ENCODE data around the gene TMEM120A. TPM values are rescaled to one million over a fixed set of nuclear protein-coding genes. Genes with fewer than 3 reads are reported as not detected.

The TMEM120A gene
- total RNA-seq, 6 experiments from 2014 or later, result 35.5 to 47.3 (median 37.2) TPM

GRCh38 chr7:75981453-75982305, 12.7 kb downstream of the TMEM120A start:
- Mint-ChIP-seq H3K36me3 (ENCODE audit: low read depth) (peaks cover 4% of the 10 kb centered on the region; the same call in 1 of the 2 replicates), H3K4me3 (no peak overlapping the region), H3K9me3 (no peaks in the 10 kb centered on the region), H3K4me1 (ENCODE audit: low read depth) (no peaks in the 10 kb centered on the region), H3K27ac (no peak overlapping the region), H3K27me3 (ENCODE audit: insufficient read depth) (peaks cover 13% of the 10 kb centered on the region)
- no peak for DNase-seq
- TF ChIP-seq, protein P1, sequence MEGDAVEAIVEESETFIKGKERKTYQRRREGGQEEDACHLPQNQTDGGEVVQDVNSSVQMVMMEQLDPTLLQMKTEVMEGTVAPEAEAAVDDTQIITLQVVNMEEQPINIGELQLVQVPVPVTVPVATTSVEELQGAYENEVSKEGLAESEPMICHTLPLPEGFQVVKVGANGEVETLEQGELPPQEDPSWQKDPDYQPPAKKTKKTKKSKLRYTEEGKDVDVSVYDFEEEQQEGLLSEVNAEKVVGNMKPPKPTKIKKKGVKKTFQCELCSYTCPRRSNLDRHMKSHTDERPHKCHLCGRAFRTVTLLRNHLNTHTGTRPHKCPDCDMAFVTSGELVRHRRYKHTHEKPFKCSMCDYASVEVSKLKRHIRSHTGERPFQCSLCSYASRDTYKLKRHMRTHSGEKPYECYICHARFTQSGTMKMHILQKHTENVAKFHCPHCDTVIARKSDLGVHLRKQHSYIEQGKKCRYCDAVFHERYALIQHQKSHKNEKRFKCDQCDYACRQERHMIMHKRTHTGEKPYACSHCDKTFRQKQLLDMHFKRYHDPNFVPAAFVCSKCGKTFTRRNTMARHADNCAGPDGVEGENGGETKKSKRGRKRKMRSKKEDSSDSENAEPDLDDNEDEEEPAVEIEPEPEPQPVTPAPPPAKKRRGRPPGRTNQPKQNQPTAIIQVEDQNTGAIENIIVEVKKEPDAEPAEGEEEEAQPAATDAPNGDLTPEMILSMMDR (IDR thresholded peaks at IDR 0.05), result no peak

GRCh38 chr7:75981203-75981452, 13.3 kb downstream of the TMEM120A start:
- DNase-seq, result no peak
- H3K4me3 Mint-ChIP-seq, result no peak overlapping the region
- no peak overlapping the region for H3K27ac Mint-ChIP-seq
- H3K27me3 Mint-ChIP-seq (ENCODE audit: insufficient read depth), result peaks cover 13% of the 10 kb centered on the region
- TF ChIP-seq, protein P1 (IDR thresholded peaks at IDR 0.05), result no peak
- no peaks in the 10 kb centered on the region for H3K4me1 Mint-ChIP-seq (ENCODE audit: low read depth)
- H3K36me3 Mint-ChIP-seq (ENCODE audit: low read depth), result peaks cover 4% of the 10 kb centered on the region; the same call in 1 of the 2 replicates
- H3K9me3 Mint-ChIP-seq, result no peaks in the 10 kb centered on the region

DNA sequence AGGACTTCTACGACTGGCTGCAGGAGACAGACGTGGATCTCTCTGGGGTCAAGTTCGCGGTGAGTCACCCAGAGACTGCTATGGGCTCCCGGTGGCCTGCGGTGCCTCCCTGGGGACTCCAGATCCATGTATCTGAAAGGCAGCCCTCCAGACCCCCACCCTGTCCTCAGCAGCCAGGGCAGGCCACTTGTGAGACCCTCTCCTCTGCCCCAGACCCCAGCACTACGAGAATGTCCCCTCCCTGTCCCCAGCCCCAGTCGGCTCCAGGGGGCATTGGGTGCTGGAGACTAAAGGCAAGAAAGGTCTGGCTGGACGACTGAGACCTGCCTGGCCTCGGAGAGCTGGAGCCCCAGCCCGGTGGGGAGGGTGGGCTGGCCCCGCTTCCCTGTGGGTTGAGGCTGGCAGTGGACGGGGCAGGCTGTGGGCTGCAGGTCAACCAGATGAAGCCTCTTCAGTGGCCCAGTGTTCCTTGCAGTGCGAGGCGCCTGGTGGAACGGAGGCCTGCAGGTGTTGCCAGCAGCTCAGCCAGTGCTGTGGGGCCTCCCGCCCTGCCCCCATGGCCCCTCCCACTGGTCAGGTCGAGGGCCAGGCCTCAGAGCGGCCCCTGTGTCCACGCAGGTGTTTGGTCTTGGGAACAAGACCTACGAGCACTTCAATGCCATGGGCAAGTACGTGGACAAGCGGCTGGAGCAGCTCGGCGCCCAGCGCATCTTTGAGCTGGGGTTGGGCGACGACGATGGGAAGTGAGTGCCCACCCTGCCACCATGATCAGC, 13.8 kb downstream of the TMEM120A start:
- no peak for DNase-seq
- peaks cover 13% of the 10 kb centered on the region for H3K27me3 Mint-ChIP-seq (ENCODE audit: insufficient read depth)
- H3K9me3 Mint-ChIP-seq, result no peaks in the 10 kb centered on the region
- H3K4me3 Mint-ChIP-seq, result no peak overlapping the region
- TF ChIP-seq, protein P1 (IDR thresholded peaks at IDR 0.05), result no peak
- H3K4me1 Mint-ChIP-seq (ENCODE audit: low read depth), result no peaks in the 10 kb centered on the region
- H3K36me3 Mint-ChIP-seq (ENCODE audit: low read depth), result peaks cover 4% of the 10 kb centered on the region; the same call in 1 of the 2 replicates
- H3K27ac Mint-ChIP-seq, result no peak overlapping the region

- Mint-ChIP-seq H3K27ac (no peak overlapping the region), H3K4me1 (ENCODE audit: low read depth) (no peaks in the 10 kb centered on the region), H3K27me3 (ENCODE audit: insufficient read depth) (peaks cover 13% of the 10 kb centered on the region), H3K36me3 (ENCODE audit: low read depth) (peaks cover 4% of the 10 kb centered on the region; the same call in 1 of the 2 replicates), H3K4me3 (no peak overlapping the region), H3K9me3 (no peaks in the 10 kb centered on the region)
- TF ChIP-seq, protein P1 (IDR thresholded peaks at IDR 0.05), result no peak
- DNase-seq, result no peak
These were observed 14.5 kb downstream of the TMEM120A start for GRCh38 chr7:75979759-75980429.

DNA sequence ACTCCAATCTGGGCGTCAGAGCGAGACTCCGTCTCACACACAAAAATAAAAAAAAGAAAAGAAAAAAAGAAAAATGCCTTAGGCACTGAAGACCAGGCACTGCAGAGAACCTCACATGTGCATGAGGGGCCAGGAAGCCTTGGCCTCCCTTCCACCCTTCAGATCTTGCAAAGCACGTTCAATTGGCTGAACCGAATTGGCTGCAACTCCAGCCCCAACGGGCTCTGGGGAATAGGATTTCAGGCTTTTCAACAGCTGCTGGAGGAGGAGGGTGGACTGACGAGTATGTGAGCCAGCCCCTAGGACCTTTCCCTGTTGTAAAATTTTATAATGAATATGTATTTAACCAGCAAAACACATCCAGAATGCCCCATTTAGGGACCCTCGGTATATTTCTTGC, 16.7 kb downstream of the TMEM120A start:
- H3K4me1 Mint-ChIP-seq (ENCODE audit: low read depth), result no peaks in the 10 kb centered on the region
- peaks cover 11% of the 10 kb centered on the region for H3K27me3 Mint-ChIP-seq (ENCODE audit: insufficient read depth)
- H3K36me3 Mint-ChIP-seq (ENCODE audit: low read depth), result peaks cover 8% of the 10 kb centered on the region
- TF ChIP-seq, protein P1 (IDR thresholded peaks at IDR 0.05), result no peak
- no peak for DNase-seq
- H3K4me3 Mint-ChIP-seq, result no peak overlapping the region
- H3K27ac Mint-ChIP-seq, result no peak overlapping the region
- no peaks in the 10 kb centered on the region for H3K9me3 Mint-ChIP-seq
